ENCODE measurements around the gene UNC5CL.

UNC5CL gene, protein sequence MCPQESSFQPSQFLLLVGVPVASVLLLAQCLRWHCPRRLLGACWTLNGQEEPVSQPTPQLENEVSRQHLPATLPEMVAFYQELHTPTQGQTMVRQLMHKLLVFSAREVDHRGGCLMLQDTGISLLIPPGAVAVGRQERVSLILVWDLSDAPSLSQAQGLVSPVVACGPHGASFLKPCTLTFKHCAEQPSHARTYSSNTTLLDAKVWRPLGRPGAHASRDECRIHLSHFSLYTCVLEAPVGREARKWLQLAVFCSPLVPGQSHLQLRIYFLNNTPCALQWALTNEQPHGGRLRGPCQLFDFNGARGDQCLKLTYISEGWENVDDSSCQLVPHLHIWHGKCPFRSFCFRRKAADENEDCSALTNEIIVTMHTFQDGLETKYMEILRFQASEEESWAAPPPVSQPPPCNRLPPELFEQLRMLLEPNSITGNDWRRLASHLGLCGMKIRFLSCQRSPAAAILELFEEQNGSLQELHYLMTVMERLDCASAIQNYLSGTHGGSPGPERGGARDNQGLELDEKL

GRCh38 chr6:41039060-41039998, at the start of gene UNC5CL:
Gene UNC5CL (minus strand): TSS chr6:41039221. CDS start chr6:41035074, 4,147 bp downstream.
- DNase-seq (ENCODE audit: low read depth), result peak; percentile 38

DNA sequence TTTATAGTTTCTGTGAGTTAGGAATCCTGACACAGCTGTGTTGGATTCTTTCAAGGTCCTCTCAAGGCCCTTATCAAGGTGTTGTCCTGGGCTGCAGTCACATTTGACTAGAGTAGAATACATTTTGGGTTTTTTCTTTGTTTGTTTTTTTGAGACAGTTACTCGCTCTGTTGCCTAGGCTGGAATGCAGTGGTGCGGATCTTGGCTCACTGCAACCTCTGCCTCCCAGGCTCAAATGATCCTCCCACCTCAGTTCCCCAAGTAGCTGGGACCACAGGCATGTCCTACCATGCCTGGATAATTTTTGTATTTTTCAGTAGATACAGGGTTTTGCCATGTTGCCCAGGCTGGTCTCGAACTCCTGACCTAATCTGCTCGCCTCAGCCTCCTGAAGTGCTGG, 49.4 kb upstream of the UNC5CL start:
- no peak for DNase-seq (ENCODE audit: low read depth)

- no peak for DNase-seq (ENCODE audit: low read depth)
These were observed 46.2 kb upstream of the UNC5CL start for GRCh38 chr6:41085182-41085581.

GRCh38 chr6:41083072-41083471, 44.1 kb upstream of the UNC5CL start:
- DNase-seq (ENCODE audit: low read depth), result no peak

DNA sequence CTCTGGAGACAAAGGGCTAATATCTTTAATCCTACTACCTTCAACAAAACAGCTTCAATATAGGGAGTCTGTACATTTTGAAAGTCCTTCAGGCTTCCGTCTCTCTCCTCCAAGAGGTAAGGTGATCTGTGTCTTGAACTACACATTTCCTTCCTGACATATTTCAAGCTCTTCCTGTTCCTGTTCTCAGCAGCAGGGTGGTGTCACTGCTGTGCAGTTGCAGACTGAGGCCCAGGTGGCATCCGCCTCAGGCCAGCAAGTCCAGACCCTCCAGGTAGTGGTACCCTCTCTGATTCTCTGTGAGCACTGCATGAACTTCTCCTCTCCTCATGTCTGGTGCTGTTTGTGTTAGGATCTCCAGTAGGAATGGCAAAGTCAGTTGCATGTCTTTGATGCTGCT, 41.6 kb upstream of the UNC5CL start:
- no peak for DNase-seq (ENCODE audit: low read depth)

GRCh38 chr6:41079080-41079479, 40.1 kb upstream of the UNC5CL start:
- no peak for DNase-seq (ENCODE audit: low read depth)

DNA sequence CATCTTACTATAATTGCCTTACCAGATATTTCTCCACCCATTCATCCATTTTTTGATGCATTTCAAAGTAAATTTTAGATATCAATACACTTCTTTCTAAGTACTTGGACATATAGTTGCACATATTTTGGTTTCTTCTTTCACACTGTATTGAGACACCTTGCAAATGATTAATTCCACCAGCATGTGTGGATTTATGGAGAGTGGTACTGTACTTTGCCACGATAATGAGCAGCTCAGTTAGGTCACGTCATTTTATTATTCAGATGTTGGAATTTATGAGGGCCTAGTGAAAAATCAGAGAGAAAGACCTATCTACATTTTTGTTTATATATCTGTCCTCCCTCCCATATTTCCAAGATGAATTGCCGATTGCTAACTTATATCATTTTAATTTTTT, 39.1 kb upstream of the UNC5CL start:
- no peak for DNase-seq (ENCODE audit: low read depth)

- no peak for DNase-seq (ENCODE audit: low read depth)
These were observed 38.5 kb upstream of the UNC5CL start for GRCh38 chr6:41077536-41077935.

- DNase-seq (ENCODE audit: low read depth), result no peak
These were observed 36.9 kb upstream of the UNC5CL start for GRCh38 chr6:41075651-41076626.

GRCh38 chr6:41074692-41075436, 35.8 kb upstream of the UNC5CL start:
- no peak for DNase-seq (ENCODE audit: low read depth)

DNA sequence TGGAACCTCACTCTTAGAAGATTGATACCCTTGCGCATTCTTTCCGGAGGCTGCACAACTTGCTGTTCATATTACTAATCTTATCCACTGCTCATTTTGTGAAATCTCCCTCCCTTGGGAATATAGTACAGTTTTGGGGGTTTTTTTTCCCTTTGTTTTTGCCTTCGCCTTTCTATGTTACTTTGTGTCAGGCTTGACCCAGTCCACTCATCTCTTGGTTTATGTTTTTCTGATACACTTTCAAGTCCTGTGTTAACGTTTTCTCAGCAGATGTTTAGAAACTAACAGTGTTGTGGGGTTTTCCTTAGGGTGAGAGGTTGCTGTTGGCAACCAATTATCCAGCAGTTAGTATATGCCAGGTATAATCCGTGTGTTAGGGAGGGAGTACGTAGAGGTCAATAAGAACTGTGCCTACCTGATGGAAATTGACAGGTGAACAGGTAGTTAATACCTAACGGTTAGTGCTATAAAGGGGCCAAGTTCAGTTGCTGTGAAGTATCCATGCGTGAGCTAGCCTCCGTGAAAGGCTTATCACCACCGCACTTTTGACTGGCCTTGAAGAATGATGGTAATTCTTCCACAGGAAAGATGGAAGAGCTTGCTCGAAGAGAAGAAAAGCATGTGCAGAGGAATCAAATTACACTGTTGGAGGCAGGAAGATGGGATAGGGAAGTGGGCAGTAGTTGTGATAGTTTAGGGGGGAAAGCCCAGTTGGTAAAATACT, 35.1 kb upstream of the UNC5CL start:
- DNase-seq (ENCODE audit: low read depth), result no peak

GRCh38 chr6:41073203-41073967, 34.4 kb upstream of the UNC5CL start:
- DNase-seq (ENCODE audit: low read depth), result peak; percentile 75

- DNase-seq (ENCODE audit: low read depth), result peak; percentile 100
These were observed 33.8 kb upstream of the UNC5CL start, which contains the start of gene NFYA for GRCh38 chr6:41072836-41073202. Gene NFYA (plus strand): TSS chr6:41072974. CDS start chr6:41079090, 6,116 bp downstream.

DNA sequence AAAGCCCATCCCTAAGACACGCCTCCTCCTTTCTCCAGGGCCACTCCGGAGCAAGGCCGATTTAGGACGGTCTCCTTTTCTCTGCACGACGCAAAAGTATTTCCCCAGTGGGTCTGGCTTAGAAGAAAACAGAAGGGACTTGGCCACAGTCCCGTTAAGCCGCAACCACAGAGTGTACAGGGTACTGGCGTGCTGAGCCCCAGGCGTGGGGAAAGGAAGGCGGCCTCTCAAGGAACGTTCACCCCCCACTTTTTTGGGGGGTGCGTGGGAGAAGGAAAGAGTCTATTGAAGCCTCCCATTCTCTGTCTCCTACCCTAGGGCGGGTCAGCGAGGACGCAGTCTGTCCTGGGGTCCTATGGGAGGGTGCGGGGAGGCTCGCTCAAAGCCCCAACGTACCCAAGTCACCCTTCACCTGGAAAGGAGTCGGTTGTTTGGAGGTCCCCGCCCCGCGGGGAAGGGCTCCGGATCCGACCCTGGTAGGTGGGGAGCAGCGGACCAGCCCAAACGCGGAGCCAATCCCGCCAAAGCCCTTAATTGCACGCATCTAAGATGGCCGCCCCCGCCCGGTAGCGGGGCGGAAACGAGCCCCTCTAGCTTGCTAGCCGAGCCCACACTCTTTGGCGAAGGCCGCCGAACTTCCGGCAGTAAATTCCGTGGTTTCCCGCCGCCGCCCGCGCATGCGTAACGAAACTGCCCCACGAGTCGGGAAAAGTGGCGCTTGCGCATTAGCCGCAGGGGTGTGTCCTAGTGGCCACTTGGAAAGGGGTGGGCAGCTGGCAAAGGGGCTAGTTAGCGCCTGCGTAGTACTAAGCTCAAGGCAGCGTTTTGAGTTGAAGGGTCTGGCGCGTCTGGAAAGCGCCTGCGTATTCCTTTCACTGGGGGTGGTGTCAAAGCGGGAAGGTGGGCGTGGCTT, 33.2 kb upstream of the UNC5CL start, which contains the start of gene OARD1:
TSS of gene OARD1 (minus strand) at position 434 of the 913 bp plus-strand sequence. CDS start 722 bp downstream, outside the sequence.
- DNase-seq (ENCODE audit: low read depth), result peak; percentile 99

GRCh38 chr6:41071501-41071922, 32.5 kb upstream of the UNC5CL start:
- peak; percentile 51 for DNase-seq (ENCODE audit: low read depth)

GRCh38 chr6:41066867-41067304, 27.9 kb upstream of the UNC5CL start:
- DNase-seq (ENCODE audit: low read depth), result peak; percentile 46

GRCh38 chr6:41065550-41066026, 26.6 kb upstream of the UNC5CL start:
- no peak for DNase-seq (ENCODE audit: low read depth)

DNA sequence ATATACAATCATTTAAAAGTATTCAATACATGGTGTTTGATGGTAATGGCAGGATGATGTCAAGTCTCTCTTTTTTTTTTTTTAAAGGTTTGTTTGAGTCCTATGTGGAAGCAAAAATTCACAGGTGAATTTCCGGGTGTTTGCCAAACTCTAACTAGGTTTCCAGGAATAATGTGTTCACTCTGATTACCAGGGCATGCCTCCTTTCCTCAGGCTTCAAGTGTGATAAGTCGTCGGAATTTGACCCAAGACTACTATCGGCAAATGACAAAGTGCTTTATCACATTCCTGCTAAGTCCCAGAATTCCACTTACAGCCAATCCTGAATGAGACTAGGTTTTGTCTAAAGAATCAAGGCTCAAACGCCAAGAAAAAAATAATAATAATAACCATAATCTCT, 25.8 kb upstream of the UNC5CL start:
- DNase-seq (ENCODE audit: low read depth), result no peak

All from stimulated activated CD4-positive, alpha-beta T cell treated with anti-CD3 and anti-CD28 coated beads, Interleukin-2, amount 100 ng/mL, for 4 hours (primary cell).